K562 (cell line): ENCODE measurements around the gene NIPA2. TPM values are rescaled to one million over a fixed set of nuclear protein-coding genes. Genes with fewer than 3 reads are reported as not detected.

Source experiments
- REST ChIP-seq, 2 experiments: fragments of 450-650 bp; formaldehyde crosslinking in 1 of 2; IDR thresholded peaks; 2 replicates each; pipeline versions ENCODE4 v1.4.0 to v1.6.1; 2014 to 2020; ENCODE audit warnings: mild to moderate bottlenecking in 2 of 2, borderline replicate concordance in 1 of 2, low read depth in 1 of 2
- SMARCC2 ChIP-seq: fragments of 450-650 bp; IDR thresholded peaks from 2 replicates; pipeline ENCODE4 v1.6.1; 2017; ENCODE audit warnings: antibody characterized with exemption, moderate library complexity, mild to moderate bottlenecking, low read depth
- SNRNP70 ChIP-seq: fragments of 200-400 bp; formaldehyde crosslinking; optimal IDR thresholded peaks from 2 replicates; pipeline ENCODE3; 2017; ENCODE audit warnings: low read depth, low read length
- polyA plus RNA-seq, 8 experiments: library from polyadenylated mRNA; depleted of rRNA in 4 of 8; stranded (reverse) in 5 of 8; unstranded in 3 of 8; fragments of >200 nt; fragmentation: Nextera tagmentation in 2 of 8; fragmentation: Illumina TruSeq in 1 of 8; extraction: Ambion mirVana in 2 of 8; extraction: Trizol in 1 of 8; gene quantifications; 2 replicates each; pipeline versions ENCODE4 v1.2.1 to v1.2.3, GENCODE V29; 2011 to 2014; ENCODE audit warnings: inconsistent platforms in 1 of 8, missing spikeins in 1 of 8
- total RNA-seq, 7 experiments: library from RNA; depleted of rRNA in 6 of 7; stranded (reverse); fragments of >200 nt in 6 of 7; fragmentation: Illumina TruSeq in 2 of 7; extraction: Trizol in 2 of 7; gene quantifications; 2 replicates each; pipeline versions ENCODE4 v1.2.1 to v1.2.3, GENCODE V29; 2011 to 2021; ENCODE audit warnings: low replicate concordance in 1 of 7

The NIPA2 gene
- total and polyA plus RNA-seq, 9 of the 15 experiments (the other 6 are each of a cell fraction or from before 2014, with no cell fraction given): 18.7 to 107 (median 87.3) TPM

GRCh38 chr15:22811640-22812039, 26.8 kb upstream of the NIPA2 start (continued):
- 0 out of 2 replicates have a peak, but pooled peaks have one; percentile 10 for TF ChIP-seq REST (IDR thresholded peaks at IDR 0.05; ENCODE audit: borderline replicate concordance)
- TF ChIP-seq REST (CRISPR knock-in tag; IDR thresholded peaks at IDR 0.05; ENCODE audit: low read depth): no peak
- TF ChIP-seq SNRNP70: no peak
- no peak for TF ChIP-seq SMARCC2
- TF ChIP-seq, all 486 proteins: peak for 3
